GM13976 (cell line): Measurements from ENCODE around the gene TMEM213.

Experiments used
- DNase-seq: peaks from one replicate; pipeline ENCODE4 v3.0.0; 2012; ENCODE audit warnings: low spot score
- in situ Hi-C: fragments of 300-500 bp; cut with MboI; formaldehyde crosslinking; loops from one replicate; pipeline ENCODE4 v1.12.0; 2022; ENCODE audit warnings: low sequenced_read_pairs, mixed read lengths, inconsistent platforms; ENCODE audit not compliant: unreplicated experiment
- TF ChIP-seq, protein P1 (sequence below): IDR thresholded peaks from 2 replicates; pipeline ENCODE4 v1.5.1; 2012; ENCODE audit warnings: borderline replicate concordance, mild to moderate bottlenecking; ENCODE audit not compliant: insufficient read depth; ENCODE audit errors: extremely low read depth, missing control alignments, control extremely low read depth

TMEM213 gene

DNA sequence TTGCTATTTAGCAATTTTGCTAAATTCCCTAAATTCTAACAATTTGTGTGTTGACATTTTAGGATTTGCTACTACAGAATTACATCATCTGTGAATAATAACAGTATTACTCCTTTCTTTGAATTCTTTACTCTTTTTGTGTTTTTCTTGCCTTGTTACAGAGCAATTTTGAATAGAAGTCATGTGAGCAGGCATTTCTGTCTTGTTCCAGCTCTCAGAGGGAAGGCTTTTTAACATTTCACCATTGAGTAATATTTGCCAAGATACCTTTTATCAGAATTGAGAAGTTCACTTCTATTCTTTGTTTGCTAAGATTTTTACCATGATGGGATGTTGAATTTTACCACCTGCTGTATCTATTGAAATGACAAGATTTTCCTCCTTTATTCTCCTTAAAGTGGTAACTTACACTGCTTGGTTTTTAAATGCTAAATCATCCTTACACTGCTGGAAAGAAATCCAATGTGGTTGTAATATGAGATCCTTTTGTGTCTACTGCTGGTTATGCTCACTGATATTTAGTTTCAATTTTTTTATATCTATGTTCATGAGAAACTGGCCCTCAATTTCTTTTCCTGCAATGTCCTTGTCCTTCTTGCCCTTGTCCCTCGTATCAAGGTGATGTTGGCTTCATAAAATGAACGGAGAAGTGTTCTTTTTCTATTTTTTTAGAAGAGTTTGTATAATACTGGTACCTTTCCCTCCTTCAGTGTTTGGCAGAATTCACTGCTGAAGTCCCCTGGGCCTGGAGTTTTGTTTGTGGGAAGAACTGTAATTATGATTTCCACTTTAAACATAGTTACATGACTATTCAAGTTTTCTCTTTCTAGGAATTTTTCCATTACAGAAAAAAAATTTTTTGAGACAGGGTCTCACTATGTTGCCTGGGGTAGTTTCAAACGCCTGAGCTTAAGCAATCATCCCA lies 50.5 kb downstream of the TMEM213 start:
- TF ChIP-seq, protein P1, sequence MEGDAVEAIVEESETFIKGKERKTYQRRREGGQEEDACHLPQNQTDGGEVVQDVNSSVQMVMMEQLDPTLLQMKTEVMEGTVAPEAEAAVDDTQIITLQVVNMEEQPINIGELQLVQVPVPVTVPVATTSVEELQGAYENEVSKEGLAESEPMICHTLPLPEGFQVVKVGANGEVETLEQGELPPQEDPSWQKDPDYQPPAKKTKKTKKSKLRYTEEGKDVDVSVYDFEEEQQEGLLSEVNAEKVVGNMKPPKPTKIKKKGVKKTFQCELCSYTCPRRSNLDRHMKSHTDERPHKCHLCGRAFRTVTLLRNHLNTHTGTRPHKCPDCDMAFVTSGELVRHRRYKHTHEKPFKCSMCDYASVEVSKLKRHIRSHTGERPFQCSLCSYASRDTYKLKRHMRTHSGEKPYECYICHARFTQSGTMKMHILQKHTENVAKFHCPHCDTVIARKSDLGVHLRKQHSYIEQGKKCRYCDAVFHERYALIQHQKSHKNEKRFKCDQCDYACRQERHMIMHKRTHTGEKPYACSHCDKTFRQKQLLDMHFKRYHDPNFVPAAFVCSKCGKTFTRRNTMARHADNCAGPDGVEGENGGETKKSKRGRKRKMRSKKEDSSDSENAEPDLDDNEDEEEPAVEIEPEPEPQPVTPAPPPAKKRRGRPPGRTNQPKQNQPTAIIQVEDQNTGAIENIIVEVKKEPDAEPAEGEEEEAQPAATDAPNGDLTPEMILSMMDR = no peak
- DNase-seq = no peak
- in situ Hi-C loops = no loop called here

DNA sequence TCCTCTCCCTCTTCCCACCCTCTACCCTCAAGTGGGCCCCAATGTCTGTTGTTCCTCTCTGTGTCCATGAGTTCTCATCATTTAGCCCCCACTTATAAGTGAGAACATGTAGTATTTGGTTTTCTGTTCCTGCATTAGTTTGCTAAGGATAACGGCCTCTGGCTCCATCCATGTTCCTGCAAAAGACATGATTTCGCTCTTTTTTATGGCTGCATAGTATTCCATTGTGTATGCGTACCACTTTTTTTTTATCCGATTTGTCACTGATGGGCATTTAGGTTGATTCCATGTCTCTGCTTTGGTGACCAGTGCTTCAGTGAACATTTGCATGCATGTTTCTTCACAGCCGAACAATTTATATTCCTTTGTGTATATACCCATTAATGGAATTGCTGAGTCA lies 51.9 kb downstream of the TMEM213 start:
- DNase-seq = no peak
- TF ChIP-seq, protein P1 = no peak
- in situ Hi-C loops = no loop called here

GRCh38 chr7:138852469-138852868 lies 54.7 kb downstream of the TMEM213 start:
- TF ChIP-seq, protein P1 = no peak
- no peak for DNase-seq
- in situ Hi-C loops = no loop called here

DNA sequence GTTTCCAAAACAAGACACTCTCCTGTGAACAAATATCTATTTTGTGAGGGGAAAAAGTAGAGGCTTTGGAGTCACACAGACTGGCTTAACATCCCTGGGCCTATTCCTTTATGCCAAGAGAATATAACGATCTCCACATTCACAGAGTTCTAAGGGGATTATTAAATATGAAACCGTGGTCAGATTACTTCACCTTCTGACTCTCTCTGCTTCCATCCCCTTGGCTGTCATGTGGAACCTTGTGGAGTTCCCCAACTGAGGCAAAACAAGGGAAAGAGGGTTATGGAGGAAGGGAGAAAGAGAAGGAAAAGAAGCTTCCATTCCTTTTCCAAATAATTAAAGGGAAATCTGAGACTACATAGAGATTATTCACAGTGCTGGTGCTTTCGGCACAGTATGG lies 55.7 kb downstream of the TMEM213 start:
- TF ChIP-seq, protein P1 = no peak
- no peak for DNase-seq
- in situ Hi-C loops = no loop called here

DNA sequence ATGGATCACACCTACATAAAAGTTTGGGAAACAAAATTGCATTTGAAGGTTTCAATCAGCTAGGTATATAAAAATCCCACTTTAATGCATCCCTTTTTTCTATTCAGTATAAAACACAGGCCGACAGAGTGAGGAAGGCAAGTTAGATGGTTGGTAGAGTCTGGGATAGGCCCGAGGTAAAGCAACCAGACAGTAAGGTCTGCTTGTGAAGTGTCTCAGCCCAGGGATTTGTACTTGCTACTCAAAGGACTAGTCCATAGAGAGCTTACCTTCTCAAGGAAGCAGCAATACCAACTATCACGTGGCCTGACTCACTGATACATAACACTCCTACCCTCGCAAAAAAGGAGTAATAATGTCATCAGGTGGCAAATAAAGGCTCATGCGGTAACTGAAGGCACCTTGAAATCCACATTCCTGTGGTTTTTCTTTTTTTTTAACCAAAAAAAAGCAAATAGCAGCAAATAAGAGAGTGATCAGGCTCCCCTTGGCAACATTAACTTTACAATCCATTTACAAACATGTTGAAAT lies 56.4 kb downstream of the TMEM213 start:
- in situ Hi-C loops = no loop called here

GRCh38 chr7:138857728-138858127 lies 59.9 kb downstream of the TMEM213 start:
- in situ Hi-C loops = no loop called here
- no peak for DNase-seq
- TF ChIP-seq, protein P1 = no peak

More for the DNA sequence above, 56.4 kb downstream of the TMEM213 start:
- no peak for DNase-seq
- TF ChIP-seq, protein P1 = no peak
